GM12878 (cell line): ENCODE results near the gene PC. TPM values are rescaled to one million over a fixed set of nuclear protein-coding genes. Genes with fewer than 3 reads are reported as not detected.
A peak's percentile ranks its signal among the peaks of the same experiment; 100 is the strongest.
"Not testable (repeated sequence)": the region's sequence is repeated elsewhere in the genome, so short reads cannot be mapped to it uniquely, and the experiment has no call there.

Experiments used
- ATAC-seq: fragments of 200-7000 bp; cut with Tn5 transposase; 3 replicates; pipeline ENCODE4 v1.9.1; 2020; ENCODE audit warnings: mild to moderate bottlenecking, moderate library complexity
- BruUV-seq: library from RNA; stranded (reverse); fragments of 400-500 nt; replicated peaks from 2 replicates; lab custom pipeline; 2021; lab: Mats Ljungman, UMichigan
- CTCF ChIA-PET: fragments of 300-600 bp; sonication (Branson Sonifier 250); formaldehyde crosslinking; extraction: SDS; loops from one replicate; lab custom pipeline; 2021; ENCODE audit warnings: inconsistent platforms; lab: Yijun Ruan, JAX
- POLR2A ChIA-PET: fragments of 350-600 bp; formaldehyde crosslinking; extraction: SDS; loops from one replicate; lab custom pipeline; 2021; ENCODE audit warnings: inconsistent platforms; lab: Charles Lee
- RAD21 ChIA-PET: fragments of 300-600 bp; sonication (Branson Sonifier 250); formaldehyde crosslinking; loops from one replicate; lab custom pipeline; 2023; ENCODE audit warnings: antibody characterized with exemption; ENCODE audit not compliant: unreplicated experiment; lab: Charles Lee
- SMC1A ChIA-PET: fragments of 300-600 bp; sonication (Branson Sonifier 250); formaldehyde crosslinking; loops from one replicate; lab custom pipeline; 2023; ENCODE audit not compliant: unreplicated experiment, uncharacterized antibody; lab: Charles Lee
- DNase-seq: peaks from one replicate; pipeline ENCODE4 v3.0.0-alpha.2; 2011; ENCODE audit warnings: low read depth, low spot score
- FAIRE-seq: peaks from 3 replicates; lab custom pipeline; 2011; peaks lifted over from hg19 to GRCh38; lab: Jason Lieb, UNC
- H2AFZ ChIP-seq: 2 replicates; pipeline ENCODE4 v1.6.0; 2011; ENCODE audit warnings: low read depth, low read length, control low read depth; ENCODE audit not compliant: control insufficient read depth
- H3K27ac ChIP-seq: 2 replicates; pipeline ENCODE4 v1.5.1; 2011; ENCODE audit warnings: control low read depth; ENCODE audit not compliant: control insufficient read depth, insufficient read depth
- H3K27me3 ChIP-seq, 2 experiments: replicated peaks in 1 of 2; 2 replicates each; pipeline versions ENCODE4 v1.6.0 to v1.6.1; 2011; ENCODE audit warnings: low read length in 1 of 2; ENCODE audit not compliant: control insufficient read depth in 2 of 2, insufficient read depth in 2 of 2
- H3K36me3 ChIP-seq, 2 experiments: 2 replicates each; pipeline ENCODE4 v1.5.1; 2011; ENCODE audit warnings: low read length in 1 of 2; ENCODE audit not compliant: control insufficient read depth in 2 of 2, insufficient read depth in 2 of 2
- H3K4me1 ChIP-seq: 2 replicates; pipeline ENCODE4 v1.6.1; 2011; ENCODE audit warnings: mild to moderate bottlenecking, low read length, moderate library complexity, mixed read lengths; ENCODE audit not compliant: control insufficient read depth, insufficient read depth
- H3K4me2 ChIP-seq: 2 replicates; pipeline ENCODE4 v1.6.0; 2011; ENCODE audit warnings: control low read depth; ENCODE audit not compliant: control insufficient read depth, insufficient read depth
- H3K4me3 ChIP-seq: fragments of 200-600 bp; sonication (generic); 2 replicates; pipeline ENCODE4 v1.5.1; 2016
- H3K79me2 ChIP-seq: 2 replicates; pipeline ENCODE4 v1.6.0; 2011; ENCODE audit warnings: low read length; ENCODE audit not compliant: control insufficient read depth, insufficient read depth
- H3K9ac ChIP-seq: 2 replicates; pipeline ENCODE4 v1.8.0; 2011; ENCODE audit warnings: low read length, control low read depth, mixed read lengths; ENCODE audit not compliant: control insufficient read depth, insufficient read depth
- H3K9me3 ChIP-seq: replicated peaks from 3 replicates; pipeline ENCODE4 v1.5.1; 2011; ENCODE audit warnings: mild to moderate bottlenecking, low read length; ENCODE audit not compliant: control insufficient read depth, insufficient read depth
- H4K20me1 ChIP-seq: 2 replicates; pipeline ENCODE4 v1.6.0; 2011; ENCODE audit not compliant: control insufficient read depth, insufficient read depth
- CHD2 ChIP-seq: IDR thresholded peaks from 2 replicates; pipeline ENCODE4 v1.6.1; 2011; ENCODE audit warnings: low read depth, low read length, improper control_type of control experiment, borderline replicate concordance
- CHD4 ChIP-seq: fragments of 200-600 bp; sonication (generic); IDR thresholded peaks from 2 replicates; pipeline ENCODE4 v1.6.1; 2016; ENCODE audit warnings: mild to moderate bottlenecking
- EED ChIP-seq: sonication (generic); IDR thresholded peaks from 2 replicates; pipeline ENCODE4 v1.6.1; 2016; ENCODE audit warnings: antibody characterized with exemption, low read depth
- KAT2A ChIP-seq: conservative IDR thresholded peaks from 2 replicates; pipeline ENCODE4 v1.6.1; 2011; ENCODE audit warnings: low read depth, low read length; ENCODE audit not compliant: control insufficient read depth
- NR2F1 ChIP-seq: fragments of 450-650 bp; conservative IDR thresholded peaks from 2 replicates; pipeline ENCODE4 v1.6.1; 2017; ENCODE audit warnings: mild to moderate bottlenecking
- NRF1 ChIP-seq: conservative IDR thresholded peaks from 2 replicates; pipeline ENCODE4 v1.6.1; 2011; ENCODE audit warnings: mild to moderate bottlenecking, low read depth, low read length, improper control_type of control experiment
- PAX8 ChIP-seq: fragments of 450-650 bp; IDR thresholded peaks from 2 replicates; pipeline ENCODE4 v1.6.1; 2017; ENCODE audit warnings: mild to moderate bottlenecking, moderate library complexity
- SIN3A ChIP-seq: IDR thresholded peaks from 2 replicates; pipeline ENCODE4 v1.6.1; 2012; ENCODE audit warnings: low read depth, low read length, improper control_type of control experiment
- WGBS: methylation state at CpG from one replicate; pipeline ENCODE4 v1.1.6; 2016; ENCODE audit warnings: low lambda C conversion rate; ENCODE audit not compliant: insufficient replicate concordance, insufficient coverage; ENCODE audit errors: missing lambda C conversion rate; 5-methylcytosine and 5-hydroxymethylcytosine counted together
- in situ Hi-C: fragments of 300-500 bp; cut with MboI; formaldehyde crosslinking; loops from 9 replicates; pipeline ENCODE4 v1.14.3; 2018; ENCODE audit warnings: mixed read lengths
- intact Hi-C: fragments of 100-400 bp; cut with micrococcal nuclease; formaldehyde crosslinking; loops from one replicate; pipeline ENCODE4 v1.14.2; 2022; ENCODE audit not compliant: unreplicated experiment
- polyA plus RNA-seq, 11 experiments: library from polyadenylated mRNA; depleted of rRNA in 4 of 11; unstranded in 6 of 11; stranded (reverse) in 5 of 11; fragments of >200 nt; fragmentation: Nextera tagmentation in 4 of 11; fragmentation: Illumina TruSeq in 1 of 11; extraction: Ambion mirVana in 4 of 11; extraction: Trizol in 1 of 11; gene quantifications; 1 replicate in 1 of 11; 2 replicates in 10 of 11; pipeline versions ENCODE4 v1.2.1 to v1.2.3, GENCODE V29; 2011 to 2016; ENCODE audit warnings: inconsistent platforms in 2 of 11, missing spikeins in 2 of 11, low read depth in 1 of 11
- total RNA-seq, 4 experiments: library from RNA; depleted of rRNA in 3 of 4; stranded (reverse); fragments of >200 nt in 3 of 4; fragmentation: Illumina TruSeq in 1 of 4; extraction: Trizol in 1 of 4; gene quantifications; 2 replicates each; pipeline versions ENCODE4 v1.2.1 to v1.2.3, GENCODE V29; 2013 to 2021

Gene PC
- total and polyA plus RNA-seq, 10 of the 15 experiments (the other 5 are each of a cell fraction or from before 2014, with no cell fraction given) = 0.22 to 10.3 (median 4.5) TPM

- Histone ChIP-seq H3K4me1 (no peaks in the 10 kb centered on the region), H4K20me1 (no peaks in the 10 kb centered on the region), H3K79me2 (no peaks in the 10 kb centered on the region), H2AFZ (no peak overlapping the region), H3K27ac (no peak overlapping the region), H3K9ac (no peak overlapping the region), H3K36me3 (peaks cover 0 to 4% of the 10 kb centered on the region in 2 experiments; a peak in 1 of 4 replicates), H3K4me3 (no peak overlapping the region), H3K27me3 (no peaks in the 10 kb centered on the region), H3K9me3 (no peaks in the 10 kb centered on the region), H3K4me2 (no peak overlapping the region)
- intact Hi-C loops = loop anchor here (1.0 to 10.0 kb wide), 4 partner anchors 48 to 426 kb away; no protein-coding TSS in a partner anchor
- FAIRE-seq (no peak), ATAC-seq (no peak), DNase-seq (no peak)
- ChIA-PET CTCF (interaction anchor here (0.7 to 5.9 kb wide), 27 partner anchors 8 to 449 kb away, joined by 3 to 67 read pairs (median 3); partner anchors contain the start of genes C11orf86, MRPL11, RBM4B and ZDHHC24), RAD21 (interaction anchor here (0.7 to 4.1 kb wide), 10 partner anchors 9 to 156 kb away, joined by 3 to 24 read pairs (median 5); partner anchors contain the start of genes RBM4B and RCE1), POLR2A (no interaction called here), SMC1A (interaction anchor here (0.7 to 3.1 kb wide), 11 partner anchors 13 to 548 kb away, joined by 3 to 38 read pairs (median 3); no protein-coding TSS in a partner anchor)
- in situ Hi-C loops = loop anchor here (5.0 kb wide), 3 partner anchors 142 to 427 kb away; no protein-coding TSS in a partner anchor
- TF ChIP-seq NRF1 (no peak), SIN3A (0 out of 2 replicates have a peak, but pooled peaks have one; percentile 5), NR2F1 (peak; percentile 83; the same call in 1 of the 2 replicates), EED (no peak), PAX8 (no peak), CHD4 (no peak), KAT2A (no peak), CHD2 (no peak)
- BruUV-seq = no TSS peak
- 59% methylated on average over 4 of the region's 4 CpGs for WGBS
These were observed 123.7 kb downstream of the PC start for GRCh38 chr11:66834539-66834845.

GRCh38 chr11:66824573-66824972, 133.6 kb downstream of the PC start:
- H3K9me3 ChIP-seq, ATAC-seq, POLR2A ChIA-PET, H3K4me2 ChIP-seq, H3K9ac ChIP-seq, BruUV-seq, FAIRE-seq, H2AFZ ChIP-seq, H4K20me1 ChIP-seq, H3K36me3 ChIP-seq, in situ Hi-C loops, H3K79me2 ChIP-seq, intact Hi-C loops, H3K27me3 ChIP-seq, H3K4me1 ChIP-seq, RAD21 ChIA-PET, SMC1A ChIA-PET, DNase-seq, H3K4me3 ChIP-seq, H3K27ac ChIP-seq: not testable (repeated sequence)
- CTCF ChIA-PET = interaction anchor here (1.2 kb wide), 1 partner anchor 9 kb away, joined by 7 read pairs; no protein-coding TSS in a partner anchor
- whole genome bisulfite sequencing = 100% methylated on average over 3 of the region's 4 CpGs
